HG02678 (cell line): ENCODE data around the gene GRIP2.

ENCODE experiments used
- ATAC-seq: cut with Tn5 transposase; IDR thresholded peaks from one replicate; pipeline ENCODE4 v1.9.1; 2021; ENCODE audit warnings: mild to moderate bottlenecking, moderate library complexity; ENCODE audit not compliant: unreplicated experiment

GRIP2 gene

DNA sequence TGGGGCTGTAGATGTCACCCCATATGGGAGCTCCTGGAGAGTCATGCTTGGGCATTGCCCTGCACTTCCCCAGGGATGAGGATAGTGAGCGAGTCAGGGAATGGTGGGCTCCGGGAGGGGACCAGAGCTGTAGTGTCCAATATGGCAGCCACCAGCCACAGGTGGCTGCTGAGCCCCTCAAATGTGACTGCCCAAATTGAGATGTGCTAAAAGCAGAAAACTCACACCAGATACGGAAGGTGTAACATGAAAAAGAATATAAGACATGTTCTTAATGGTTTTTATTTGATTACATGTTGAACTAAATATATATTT is 31.7 kb downstream of the GRIP2 start:
- no peak for ATAC-seq

DNA sequence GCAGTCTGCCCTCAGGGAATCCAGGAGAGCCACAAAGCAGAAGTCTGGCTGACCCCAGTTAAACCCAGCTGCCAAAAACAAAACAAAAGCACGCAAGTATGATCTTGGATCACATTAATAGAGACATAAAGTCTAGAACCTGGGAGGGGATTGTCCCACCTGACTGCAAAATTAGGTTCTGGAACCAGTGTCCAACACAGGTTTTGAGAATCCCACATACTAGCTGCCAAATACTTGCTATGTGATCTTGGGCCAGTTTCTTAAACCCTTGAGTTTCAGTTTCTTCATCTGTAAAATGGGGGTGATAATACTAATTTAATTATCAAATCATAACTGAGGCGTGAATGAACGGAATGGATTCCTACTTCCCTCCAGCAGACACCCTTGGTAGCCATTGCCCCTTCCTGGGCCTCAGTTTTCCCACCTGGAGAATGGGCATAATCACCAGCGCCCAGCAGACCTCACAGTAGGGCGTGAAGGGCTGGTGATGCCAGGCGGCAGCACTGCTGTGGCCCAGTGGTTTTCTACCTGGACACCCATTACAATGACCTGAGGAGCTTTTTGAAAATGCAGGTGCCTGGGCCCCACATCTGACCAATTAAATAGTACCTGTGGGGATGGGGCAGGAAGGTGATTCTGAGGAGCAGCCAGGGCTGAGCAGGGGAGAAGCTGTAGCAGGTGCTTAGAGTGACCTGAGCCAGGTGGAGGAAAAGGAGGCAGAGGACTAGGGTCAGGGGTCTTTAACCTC is 32.2 kb downstream of the GRIP2 start:
- no peak for ATAC-seq

DNA sequence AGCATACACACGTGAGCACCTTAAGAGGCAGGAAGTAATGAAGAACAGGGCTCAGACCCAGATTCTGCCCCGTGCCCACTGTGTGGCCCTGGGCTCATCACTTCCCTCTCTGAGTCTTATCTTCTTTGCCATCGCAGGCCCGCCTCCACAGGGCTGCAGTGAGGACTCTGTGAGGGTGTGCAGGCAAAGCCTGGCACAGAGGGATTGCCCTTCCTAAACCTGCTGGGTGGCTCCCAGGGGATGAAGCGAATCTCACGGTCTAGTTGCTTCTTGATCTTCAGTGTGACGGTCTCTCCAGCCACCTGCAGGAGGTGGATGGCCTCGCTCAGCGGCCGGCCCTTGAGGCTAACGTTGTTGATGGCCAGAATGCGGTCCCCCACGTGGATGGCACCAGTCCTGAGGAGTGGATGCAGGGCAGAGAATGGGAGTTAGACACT is 32.8 kb downstream of the GRIP2 start:
- no peak for ATAC-seq

DNA sequence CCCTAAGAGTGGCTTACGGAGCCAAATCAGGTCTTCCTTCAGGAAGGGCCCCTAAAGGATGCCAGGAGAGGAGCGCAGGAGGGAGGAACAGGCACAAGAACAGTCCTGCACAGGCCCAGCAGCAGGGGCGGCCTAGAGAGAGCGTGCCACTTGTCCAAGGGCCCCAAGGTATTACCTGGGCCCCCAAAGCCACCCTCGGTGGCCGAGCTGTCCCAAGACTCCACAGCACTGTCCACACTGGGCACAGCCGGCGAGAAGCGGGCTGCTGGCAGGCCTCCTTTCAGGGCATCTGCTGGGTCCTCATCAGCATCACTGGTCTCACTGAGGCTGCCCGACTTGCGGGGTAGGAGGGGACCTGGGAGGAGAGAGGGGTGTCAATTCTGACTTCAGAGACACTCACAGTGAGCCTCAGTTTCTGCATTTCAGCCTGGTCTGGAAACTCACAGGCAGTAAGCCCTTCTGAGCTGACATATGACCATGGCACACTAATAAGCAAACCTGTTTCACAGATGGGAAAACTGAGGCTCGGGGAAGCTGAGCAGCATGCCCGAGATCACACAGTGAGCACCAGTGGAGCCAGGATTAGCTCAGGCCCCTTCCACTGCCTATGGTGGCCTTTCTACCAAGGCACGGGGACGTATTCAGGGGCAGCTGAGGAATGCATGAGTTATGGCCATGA is 33.4 kb downstream of the GRIP2 start:
- no peak for ATAC-seq

DNA sequence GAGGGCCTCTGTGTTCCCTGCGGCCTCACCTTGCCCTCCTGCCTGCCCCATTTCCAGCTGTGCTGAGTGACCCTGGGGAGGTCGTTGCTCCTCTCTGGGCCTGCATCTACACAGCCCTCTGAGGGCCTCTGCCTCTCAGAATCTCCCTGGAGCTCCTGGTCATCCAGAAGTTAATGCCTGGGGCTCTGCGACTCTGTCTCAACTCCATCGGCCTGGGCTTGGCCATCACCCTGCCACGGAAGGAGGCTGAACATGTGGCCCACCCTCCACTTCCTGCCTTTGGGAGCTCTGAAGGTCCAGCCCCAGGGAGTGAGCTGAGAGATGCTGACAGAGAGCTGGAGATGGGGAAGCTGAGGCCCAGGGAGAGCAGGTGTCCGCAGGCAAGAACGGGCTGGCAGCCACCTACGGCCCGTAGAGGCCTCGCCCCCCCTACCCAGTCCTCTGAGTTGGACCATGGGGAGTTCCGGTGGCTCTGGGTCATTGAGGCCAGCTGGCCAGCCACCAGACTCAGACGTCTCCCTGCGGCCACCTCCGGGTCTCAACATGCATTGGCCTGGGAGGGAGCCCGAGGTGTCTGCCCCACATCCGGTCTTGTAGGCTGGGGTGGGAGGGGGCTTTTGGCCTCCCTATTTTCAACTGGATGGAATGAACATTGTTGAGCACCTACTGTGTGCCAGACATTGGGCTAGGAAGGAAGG is 34.2 kb downstream of the GRIP2 start:
- no peak for ATAC-seq

DNA sequence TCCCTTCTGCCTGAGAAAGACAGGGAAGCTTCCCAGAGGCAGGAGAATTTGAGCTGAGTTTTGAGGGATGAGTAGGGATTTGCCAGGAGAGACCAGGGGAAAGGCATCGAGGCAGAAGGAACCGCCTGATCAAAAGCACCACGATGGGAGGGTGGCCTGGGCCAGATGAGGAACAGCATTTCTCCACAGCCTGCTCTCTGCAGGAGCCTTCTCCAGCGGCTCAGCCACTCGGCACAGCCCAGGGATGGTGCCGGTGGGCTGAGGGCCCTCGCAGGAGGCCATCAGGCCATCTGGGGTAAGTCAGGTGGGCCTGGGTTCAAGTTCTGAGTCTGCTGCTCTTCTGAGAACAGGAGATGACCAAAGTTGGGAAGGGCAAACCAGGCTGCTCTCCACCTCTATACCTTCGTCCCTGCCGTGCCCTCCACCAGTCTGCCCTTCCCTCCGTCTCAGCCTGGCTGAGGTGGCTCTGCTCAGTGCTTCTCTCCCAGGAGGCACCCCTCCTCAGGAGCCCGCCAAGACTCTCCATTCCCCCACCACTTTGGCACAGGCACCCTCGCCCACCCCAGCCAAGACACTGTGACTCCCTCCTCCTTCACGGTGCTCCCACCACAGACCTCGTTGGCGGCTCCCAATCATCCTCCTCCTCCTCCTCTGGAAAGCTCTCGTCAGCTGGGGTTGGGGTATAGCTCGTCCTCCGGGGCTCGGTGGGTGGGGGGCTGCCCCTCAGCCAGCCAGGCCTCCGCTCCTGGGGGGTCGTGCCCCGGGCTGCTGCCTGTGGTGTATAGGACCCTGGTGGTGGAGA is 34.9 kb downstream of the GRIP2 start:
- ATAC-seq = no peak

DNA sequence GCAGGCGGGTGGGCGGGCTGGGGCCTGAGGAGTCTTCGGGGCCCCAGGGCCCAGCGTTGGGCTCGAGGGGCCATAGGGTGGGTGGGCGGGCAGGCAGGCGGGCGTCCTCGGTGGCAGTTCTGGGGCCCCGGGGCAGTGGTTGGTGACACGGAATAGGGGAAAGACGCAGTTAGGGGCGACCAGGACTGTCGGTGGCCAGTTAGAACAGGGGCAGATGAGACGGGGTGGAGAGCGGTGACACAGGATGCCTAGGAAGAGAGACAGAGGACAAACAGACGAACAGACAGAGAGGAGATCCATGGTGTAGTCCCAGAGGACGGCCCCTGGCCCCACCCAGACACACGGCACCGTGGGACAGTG is 36.5 kb downstream of the GRIP2 start:
- no peak for ATAC-seq

DNA sequence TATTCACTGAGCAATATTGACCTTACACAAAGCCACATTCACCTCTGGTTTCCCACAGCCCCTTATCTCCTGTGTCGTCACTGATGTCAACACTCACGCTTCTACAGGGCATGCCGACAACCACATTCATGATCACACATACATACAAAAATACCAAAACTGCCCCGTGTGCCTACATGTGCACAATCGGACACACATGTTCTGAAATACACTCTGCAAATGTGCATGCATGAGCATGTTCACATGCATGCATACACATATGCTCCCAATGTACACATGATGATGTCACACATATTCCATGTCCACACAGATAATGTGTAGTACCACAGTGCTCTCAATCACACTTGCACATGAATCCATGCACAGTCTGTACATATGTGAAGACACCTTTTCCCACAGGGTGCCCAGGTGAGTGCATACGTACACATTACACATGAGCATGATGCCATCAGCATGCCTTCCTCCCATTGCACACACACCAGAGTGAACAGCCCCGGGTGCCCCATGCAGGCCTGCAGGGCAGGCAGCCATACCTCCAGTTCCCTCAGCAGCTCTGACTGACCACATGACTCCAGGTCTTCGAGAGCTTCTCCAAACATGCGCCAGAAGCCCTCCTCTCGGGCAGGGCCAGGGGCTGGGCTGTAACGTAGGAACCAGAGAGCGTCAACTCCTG is 37.0 kb downstream of the GRIP2 start:
- no peak for ATAC-seq

DNA sequence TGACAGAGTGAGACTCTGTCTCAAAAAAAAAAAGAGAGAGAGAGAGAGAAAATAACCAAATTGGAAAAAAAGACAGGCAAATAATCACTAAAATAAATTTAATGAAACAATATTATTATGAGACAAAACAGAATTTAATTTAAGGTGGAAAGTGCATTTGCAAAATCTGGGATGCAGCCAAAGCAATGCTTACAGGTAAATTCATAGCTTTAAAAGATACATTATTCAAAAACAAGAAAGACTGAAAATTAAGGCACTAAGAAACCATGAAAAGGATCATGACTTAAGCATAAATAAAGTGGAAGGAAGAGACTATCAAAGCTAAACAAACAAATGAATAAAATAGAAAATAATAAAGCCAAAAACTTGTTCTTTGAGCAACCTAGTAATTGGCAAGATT is 37.7 kb downstream of the GRIP2 start:
- no peak for ATAC-seq

DNA sequence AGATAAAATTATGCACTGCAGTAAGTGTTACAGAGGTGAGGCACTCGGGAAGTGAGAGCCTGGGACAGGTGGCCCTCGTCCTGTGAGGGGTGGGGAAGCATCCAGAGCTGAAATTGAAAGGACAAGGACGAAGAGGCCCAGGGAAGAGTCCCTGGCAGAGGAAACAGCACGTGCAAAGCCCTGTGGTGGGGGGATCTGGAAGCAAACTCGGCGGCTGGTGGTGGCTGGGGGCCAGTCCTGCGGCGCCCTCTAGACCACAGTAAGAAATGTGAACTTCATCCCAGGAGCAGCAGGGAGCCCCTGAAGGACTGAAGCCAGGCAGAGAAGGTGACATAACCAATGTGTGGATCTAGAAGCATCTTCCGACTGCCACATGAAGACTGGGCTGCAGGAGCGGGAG is 42.8 kb downstream of the GRIP2 start:
- ATAC-seq = no peak

DNA sequence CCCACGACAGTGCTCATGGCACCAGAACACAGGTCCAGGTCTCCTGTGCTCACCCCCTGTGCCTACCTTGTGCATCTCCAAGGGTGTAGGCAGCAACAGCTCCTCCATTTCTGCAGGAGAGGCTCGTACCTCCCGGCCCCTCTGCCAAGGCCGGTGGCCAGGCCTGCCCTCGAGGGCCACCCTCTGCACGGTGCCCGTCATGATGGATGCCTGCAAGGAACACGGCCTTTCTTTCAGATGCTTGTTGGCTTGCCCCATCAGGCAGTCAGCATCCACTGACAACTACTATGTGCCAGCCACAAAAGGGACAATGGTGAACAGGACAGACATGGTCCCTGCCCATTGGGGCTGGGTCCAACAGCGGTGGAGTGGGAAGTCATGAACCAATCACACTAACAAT is 43.8 kb downstream of the GRIP2 start:
- no peak for ATAC-seq

DNA sequence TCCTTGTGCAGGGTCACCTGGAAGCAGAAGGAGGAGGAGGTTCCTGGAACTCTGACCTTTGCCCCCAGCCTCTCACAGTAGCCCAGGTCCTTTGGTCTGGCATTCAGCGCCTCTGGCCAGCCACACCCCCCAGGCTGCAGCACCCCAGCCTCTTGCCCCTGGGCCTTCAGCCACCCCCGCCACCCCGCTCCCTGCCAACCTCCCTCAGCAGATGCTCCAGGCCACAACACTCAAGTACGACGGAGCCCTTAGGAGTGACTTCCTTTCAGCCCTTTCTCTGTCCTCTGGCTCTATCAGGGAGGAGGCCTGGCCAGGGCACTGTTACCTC is 45.2 kb downstream of the GRIP2 start:
- no peak for ATAC-seq

DNA sequence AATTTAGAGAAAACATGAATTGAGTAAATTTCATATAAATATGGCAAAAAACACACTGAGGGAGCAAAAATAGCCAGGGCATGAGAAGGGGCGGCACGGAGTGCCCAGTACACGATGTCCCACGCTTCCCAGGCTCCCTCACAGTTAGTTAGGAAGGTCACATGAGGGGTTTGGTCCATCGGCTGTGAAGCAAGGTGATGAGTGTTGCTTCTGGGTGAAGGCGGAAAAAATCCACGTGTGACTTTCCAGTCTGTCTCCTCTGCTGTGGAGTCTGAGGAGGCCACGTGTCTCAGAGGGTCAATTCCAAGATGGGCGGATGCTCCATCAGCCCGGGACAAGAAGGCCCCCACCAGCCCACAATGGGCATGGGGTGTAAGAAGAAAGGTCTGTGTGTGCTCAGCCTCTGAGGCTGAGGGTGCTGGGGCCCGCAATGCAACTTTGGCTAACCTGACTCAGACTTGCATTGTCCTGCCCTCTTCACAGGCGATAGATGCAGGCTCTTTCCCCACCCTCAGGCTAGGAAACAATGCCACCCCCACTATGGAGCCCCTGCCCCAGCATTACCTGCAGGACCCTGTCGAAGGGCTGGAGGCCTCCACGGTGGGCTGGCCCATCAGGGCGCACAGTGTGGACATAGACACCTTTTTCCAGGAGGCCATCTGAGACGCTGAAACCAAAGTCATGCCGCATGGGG is 45.7 kb downstream of the GRIP2 start:
- no peak for ATAC-seq

DNA sequence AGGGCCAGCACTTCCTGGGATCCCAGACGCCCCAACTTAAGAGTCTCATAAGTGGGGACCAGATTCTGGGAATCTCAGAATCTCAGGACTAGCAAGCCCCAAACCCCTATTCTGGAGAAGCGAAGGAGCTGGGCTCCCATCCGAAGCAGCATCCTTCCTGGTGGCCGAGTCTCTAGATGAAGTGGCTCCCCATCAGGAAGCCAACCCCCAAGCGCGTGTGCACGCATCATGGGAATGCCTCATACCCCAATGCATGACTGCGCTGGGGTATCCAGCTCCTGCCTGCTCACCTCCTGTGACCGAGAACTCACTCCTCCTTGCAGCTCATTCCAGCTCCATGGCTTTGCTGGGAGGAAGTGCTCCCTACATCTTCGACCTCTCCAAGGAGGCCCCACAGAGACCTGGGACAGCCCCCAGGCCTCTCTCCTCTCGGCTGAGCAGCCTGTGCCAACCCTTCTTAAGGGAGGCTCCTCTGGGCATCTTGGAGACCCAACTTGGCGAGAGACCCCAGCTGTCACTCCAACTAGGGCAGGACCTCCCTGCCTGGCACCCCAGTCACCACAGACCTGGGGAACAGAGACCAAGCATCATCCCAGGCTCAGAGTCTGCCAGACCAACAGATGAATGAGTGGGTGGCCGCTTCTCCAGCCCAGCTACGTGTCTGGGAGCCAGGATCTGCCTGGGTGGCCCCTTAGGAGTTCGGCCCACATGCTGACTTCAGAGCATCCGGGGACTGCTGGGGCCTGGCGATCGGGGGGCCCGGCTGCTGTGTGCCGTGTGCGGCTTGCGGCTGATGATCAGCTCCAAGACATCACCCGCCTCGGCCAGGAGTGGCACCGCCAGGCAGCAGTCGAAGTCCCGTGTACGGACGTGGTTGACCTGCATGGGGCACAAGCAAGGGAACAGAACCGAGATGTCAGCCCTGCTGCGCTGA is 46.9 kb downstream of the GRIP2 start:
- ATAC-seq = no peak

DNA sequence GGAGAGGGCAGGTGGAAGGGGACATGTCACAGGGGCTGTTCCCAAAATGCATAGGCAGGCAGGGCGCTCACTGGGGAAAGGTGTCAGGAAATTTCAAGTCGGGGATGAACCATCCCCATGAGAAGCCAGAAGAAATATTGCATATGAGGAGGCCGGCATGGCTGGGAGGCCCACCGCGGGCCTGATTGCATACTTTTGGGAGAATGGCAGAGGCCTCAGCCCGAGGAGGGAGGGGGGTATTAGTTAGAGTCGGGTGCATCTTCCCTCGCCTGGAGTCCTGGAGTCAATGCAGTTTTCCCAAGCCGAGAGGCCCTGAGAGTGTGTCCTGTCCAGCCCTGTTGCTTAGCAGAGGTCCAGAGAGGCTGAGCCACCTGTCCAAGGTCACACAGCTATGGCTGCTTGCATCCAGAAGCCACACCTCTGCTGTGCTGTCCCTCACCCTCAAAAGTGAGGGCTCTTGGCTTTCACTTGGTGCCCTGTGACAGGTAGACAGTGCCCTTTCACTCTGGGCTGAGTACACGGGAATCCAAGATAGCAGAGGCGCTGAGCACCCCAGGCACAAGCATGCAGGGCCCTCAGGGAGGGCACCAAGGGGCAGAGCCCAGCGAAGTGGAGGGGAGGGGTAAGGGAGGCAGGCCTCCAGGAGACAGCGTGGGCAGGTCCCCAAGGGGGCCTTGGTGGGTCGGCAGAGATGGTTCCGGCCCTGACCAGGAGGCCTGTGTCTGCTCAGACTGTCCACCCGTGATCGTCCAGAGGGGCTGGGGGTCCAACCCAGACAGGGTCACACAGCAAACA is 48.5 kb downstream of the GRIP2 start:
- ATAC-seq = no peak

DNA sequence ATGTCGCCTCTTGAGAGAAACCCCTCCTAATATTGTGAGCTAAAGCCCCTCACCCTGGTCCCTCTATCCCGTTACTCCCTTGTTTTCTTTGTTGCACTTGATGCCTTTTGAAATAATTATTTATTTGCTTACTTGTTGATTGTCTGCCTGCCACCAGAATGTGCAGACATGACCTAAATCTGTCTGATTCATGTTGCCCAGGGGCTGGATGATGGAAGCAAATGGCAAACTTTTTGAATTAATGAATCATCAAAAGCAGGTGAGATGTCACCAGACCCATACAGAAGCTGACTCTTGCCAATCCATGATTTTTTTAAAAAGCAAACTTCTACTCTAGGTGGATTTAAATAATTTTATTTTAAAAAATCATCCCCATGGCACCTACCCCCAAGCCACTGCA is 49.3 kb downstream of the GRIP2 start:
- no peak for ATAC-seq

DNA sequence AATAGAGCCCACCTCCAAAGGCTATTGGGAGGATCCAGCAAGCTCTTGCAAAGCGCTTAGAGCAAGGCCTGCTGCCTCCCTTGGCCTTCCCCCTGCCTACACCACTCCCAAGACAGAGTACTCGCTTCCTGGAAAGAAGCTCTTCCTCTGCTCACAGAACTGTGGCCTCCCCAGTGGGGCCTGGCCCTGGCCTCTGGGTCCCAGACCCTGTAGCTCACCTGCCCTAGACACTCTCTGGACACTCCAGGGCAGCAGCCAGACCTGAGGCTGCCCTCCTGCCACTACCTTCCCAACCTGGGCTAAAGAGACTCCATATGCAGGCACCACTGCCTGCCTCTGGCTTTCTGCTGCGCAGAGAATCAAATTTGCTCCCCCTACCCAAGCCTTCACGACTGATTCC is 49.9 kb downstream of the GRIP2 start:
- ATAC-seq = no peak

DNA sequence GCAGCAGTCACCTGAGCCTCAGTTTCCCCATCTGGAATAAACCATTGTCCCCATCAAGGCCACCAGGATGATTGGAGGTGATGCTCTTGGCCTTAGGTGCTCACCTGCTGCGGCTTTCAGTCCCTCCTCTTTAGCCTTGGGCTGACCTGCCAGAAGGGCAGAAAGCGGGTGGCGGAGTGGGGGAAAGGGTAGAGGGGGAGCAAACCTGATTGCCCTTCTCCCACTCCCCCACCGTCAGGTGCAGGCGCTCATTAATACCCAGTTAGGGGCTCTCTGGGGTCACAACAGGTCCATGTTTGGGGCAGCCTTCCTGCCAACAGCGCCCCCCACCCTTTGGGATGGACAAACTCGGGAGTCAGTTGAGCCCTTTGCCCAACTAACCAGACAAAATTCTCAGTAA is 50.5 kb downstream of the GRIP2 start:
- ATAC-seq = no peak
